Melanocyte of skin (primary cell): ENCODE data around the gene NPPC. TPM values are rescaled to one million over a fixed set of nuclear protein-coding genes. Genes with fewer than 3 reads are reported as not detected.

Source experiments
- small RNA-seq, 2 donors: library from RNA; depleted of rRNA; stranded (forward); fragments of <200 nt; gene quantifications; one replicate each; pipeline ENCODE3, GENCODE V24; 2012
- total RNA-seq, 2 donors: library from RNA; depleted of rRNA; stranded (reverse); fragments of >200 nt; gene quantifications; 2 replicates each; pipeline ENCODE4 v1.2.3, GENCODE V29; 2012

NPPC gene
- 10 to 100 TPM in 1 of 2 donors, not detected in 1; 10.7 TPM for total RNA-seq

GRCh38 chr2:231926180-231926741 is at the start of gene NPPC:
TSS of gene NPPC (minus strand) at chr2:231926396. CDS start at chr2:231926249, 147 bp downstream.

GRCh38 chr2:231961349-231962166 is 35.4 kb upstream of the NPPC start, which contains the start of gene DIS3L2:
TSS of gene DIS3L2 (plus strand) at chr2:231961713. CDS start at chr2:232014928, 53,215 bp downstream.

Small RNA genes lying within 50 kb of the gene (small RNA-seq; reads per million reads assigned to genes)
- gene MIR1471, result 0 reads per million in 2 donors

Other genes starting within 250 kb of the NPPC start
- gene PTMA, start 217.9 kb downstream of the NPPC start, total RNA-seq, result 100 to 1,000 TPM; 449 to 738 TPM
- 10 to 100 TPM; 24.8 to 37.6 TPM for gene PDE6D, start 145.1 kb downstream of the NPPC start, total RNA-seq
- gene COPS7B, start 140.0 kb downstream of the NPPC start, total RNA-seq, result 10 to 100 TPM; 14.8 to 18.3 TPM
- 10 to 100 TPM; 56.3 to 56.4 TPM for gene DIS3L2, start 35.3 kb upstream of the NPPC start, total RNA-seq